ENCODE results near the gene RABGAP1L.
A peak's percentile ranks its signal among the peaks of the same experiment; 100 is the strongest.

RABGAP1L gene

GRCh38 chr1:174788981-174789380 is 629.7 kb downstream of the RABGAP1L start:
- Mint-ChIP-seq H3K27ac (ENCODE audit: low read depth) (no peak overlapping the region), H3K27me3 (no peaks in the 10 kb centered on the region), H3K36me3 (ENCODE audit: insufficient read depth) (no peaks in the 10 kb centered on the region), H3K9me3 (no peaks in the 10 kb centered on the region), H3K4me1 (peaks cover 16% of the 10 kb centered on the region), H3K4me3 (no peak overlapping the region)
- DNase-seq (ENCODE audit: low spot score in 2 of 2) (no peak), ATAC-seq (replicated peaks; ENCODE audit: extremely low read depth, poor library complexity, severe bottlenecking) (no peak)

- Mint-ChIP-seq H3K4me3 (no peak overlapping the region), H3K27ac (ENCODE audit: low read depth) (peak overlapping the region; percentile 84)
- no peak for ATAC-seq (replicated peaks; ENCODE audit: extremely low read depth, poor library complexity, severe bottlenecking)
Measured at GRCh38 chr1:174789399-174789798, 630.1 kb downstream of the RABGAP1L start.

GRCh38 chr1:174791863-174792262 is 632.5 kb downstream of the RABGAP1L start:
- peaks cover 2% of the 10 kb centered on the region for H3K36me3 Mint-ChIP-seq (ENCODE audit: insufficient read depth)
- no peaks in the 10 kb centered on the region for H3K9me3 Mint-ChIP-seq
- H3K27ac Mint-ChIP-seq (ENCODE audit: low read depth), result no peak overlapping the region
- H3K4me3 Mint-ChIP-seq, result no peak overlapping the region
- peaks cover 7% of the 10 kb centered on the region for H3K4me1 Mint-ChIP-seq
- no peak for DNase-seq (ENCODE audit: low spot score in 2 of 2)
- no peak for ATAC-seq (replicated peaks; ENCODE audit: extremely low read depth, poor library complexity, severe bottlenecking)
- no peaks in the 10 kb centered on the region for H3K27me3 Mint-ChIP-seq

More at GRCh38 chr1:174789399-174789798, 630.1 kb downstream of the RABGAP1L start:
- no peak for DNase-seq (ENCODE audit: low spot score in 2 of 2)
- H3K9me3 Mint-ChIP-seq, result no peaks in the 10 kb centered on the region
- peaks cover 2% of the 10 kb centered on the region for H3K36me3 Mint-ChIP-seq (ENCODE audit: insufficient read depth)
- H3K4me1 Mint-ChIP-seq, result peaks cover 16% of the 10 kb centered on the region
- H3K27me3 Mint-ChIP-seq, result no peaks in the 10 kb centered on the region

DNA sequence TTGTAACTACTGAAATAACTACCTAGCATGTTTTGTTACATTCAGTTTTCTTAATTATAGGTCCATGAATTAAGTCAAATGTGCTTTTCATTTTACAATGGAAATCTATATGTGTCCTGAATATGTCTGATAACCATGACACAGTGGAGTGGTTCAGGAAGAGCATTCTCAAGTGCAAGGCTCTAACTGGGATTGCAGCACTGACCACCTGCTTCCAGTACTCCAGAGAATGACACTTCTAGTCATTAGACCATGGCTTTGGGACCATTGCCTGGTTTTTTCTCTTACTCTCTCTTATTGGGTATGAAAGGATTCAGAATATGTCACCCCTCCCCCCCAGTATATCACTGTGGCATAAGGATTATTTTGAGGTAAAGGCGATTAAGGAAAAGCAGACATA is 635.5 kb downstream of the RABGAP1L start:
- DNase-seq (ENCODE audit: low spot score in 2 of 2), result no peak
- Mint-ChIP-seq H3K36me3 (ENCODE audit: insufficient read depth) (peaks cover 4% of the 10 kb centered on the region), H3K9me3 (no peaks in the 10 kb centered on the region), H3K27me3 (no peaks in the 10 kb centered on the region), H3K27ac (ENCODE audit: low read depth) (no peak overlapping the region), H3K4me1 (peaks cover 11% of the 10 kb centered on the region), H3K4me3 (no peak overlapping the region)
- no peak for ATAC-seq (replicated peaks; ENCODE audit: extremely low read depth, poor library complexity, severe bottlenecking)

- Mint-ChIP-seq H3K36me3 (ENCODE audit: insufficient read depth) (peaks cover 4% of the 10 kb centered on the region), H3K27me3 (no peaks in the 10 kb centered on the region), H3K9me3 (no peaks in the 10 kb centered on the region), H3K27ac (ENCODE audit: low read depth) (no peak overlapping the region), H3K4me3 (no peak overlapping the region), H3K4me1 (peaks cover 11% of the 10 kb centered on the region)
- ATAC-seq (replicated peaks; ENCODE audit: extremely low read depth, poor library complexity, severe bottlenecking) (no peak), DNase-seq (ENCODE audit: low spot score in 2 of 2) (no peak)
Measured at GRCh38 chr1:174795806-174796205, 636.5 kb downstream of the RABGAP1L start.

DNA sequence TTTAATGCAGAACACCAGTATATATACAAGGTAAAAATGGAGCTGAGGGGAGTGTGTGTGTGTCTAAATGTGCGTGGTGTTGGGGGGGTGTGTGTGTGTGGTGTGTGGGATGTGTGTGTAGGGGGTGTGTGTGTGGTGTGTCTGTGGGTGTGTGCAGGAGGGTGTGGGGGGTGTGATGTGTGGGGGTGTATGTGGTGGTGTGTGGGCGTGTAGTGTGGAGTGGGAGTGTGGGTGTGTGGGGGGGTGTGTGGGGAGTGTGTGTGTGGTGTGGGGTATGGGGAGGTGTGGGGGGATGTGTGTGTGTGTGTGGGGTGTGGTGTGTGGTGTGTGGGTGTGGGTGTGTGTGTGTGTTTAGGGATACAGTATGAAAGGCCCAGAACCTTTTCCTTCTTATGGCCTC is 638.1 kb downstream of the RABGAP1L start:
- ATAC-seq (replicated peaks; ENCODE audit: extremely low read depth, poor library complexity, severe bottlenecking) (no peak), DNase-seq (ENCODE audit: low spot score in 2 of 2) (no peak)
- peaks cover 6% of the 10 kb centered on the region for H3K36me3 Mint-ChIP-seq (ENCODE audit: insufficient read depth)
- H3K4me3 Mint-ChIP-seq, result no peak overlapping the region
- peaks cover 11% of the 10 kb centered on the region for H3K4me1 Mint-ChIP-seq
- H3K9me3 Mint-ChIP-seq, result no peaks in the 10 kb centered on the region
- no peaks in the 10 kb centered on the region for H3K27me3 Mint-ChIP-seq
- no peak overlapping the region for H3K27ac Mint-ChIP-seq (ENCODE audit: low read depth)

- no peaks in the 10 kb centered on the region for H3K27me3 Mint-ChIP-seq
- no peaks in the 10 kb centered on the region for H3K9me3 Mint-ChIP-seq
- no peak overlapping the region for H3K4me3 Mint-ChIP-seq
- H3K4me1 Mint-ChIP-seq, result peaks cover 11% of the 10 kb centered on the region
- DNase-seq (ENCODE audit: low spot score in 2 of 2) (no peak), ATAC-seq (replicated peaks; ENCODE audit: extremely low read depth, poor library complexity, severe bottlenecking) (no peak)
- peaks cover 6% of the 10 kb centered on the region for H3K36me3 Mint-ChIP-seq (ENCODE audit: insufficient read depth)
- H3K27ac Mint-ChIP-seq (ENCODE audit: low read depth), result no peak overlapping the region
Measured at GRCh38 chr1:174799136-174799479, 639.8 kb downstream of the RABGAP1L start.

GRCh38 chr1:174800216-174800851 is 641.0 kb downstream of the RABGAP1L start:
- no peaks in the 10 kb centered on the region for H3K27me3 Mint-ChIP-seq
- peaks cover 4% of the 10 kb centered on the region for H3K36me3 Mint-ChIP-seq (ENCODE audit: insufficient read depth)
- H3K27ac Mint-ChIP-seq (ENCODE audit: low read depth), result no peak overlapping the region
- H3K9me3 Mint-ChIP-seq, result no peaks in the 10 kb centered on the region
- peak; percentile 13 for ATAC-seq (replicated peaks; ENCODE audit: extremely low read depth, poor library complexity, severe bottlenecking)
- DNase-seq (ENCODE audit: low spot score in 2 of 2), result no peak
- H3K4me1 Mint-ChIP-seq, result peaks cover 11% of the 10 kb centered on the region
- H3K4me3 Mint-ChIP-seq, result no peak overlapping the region

DNA sequence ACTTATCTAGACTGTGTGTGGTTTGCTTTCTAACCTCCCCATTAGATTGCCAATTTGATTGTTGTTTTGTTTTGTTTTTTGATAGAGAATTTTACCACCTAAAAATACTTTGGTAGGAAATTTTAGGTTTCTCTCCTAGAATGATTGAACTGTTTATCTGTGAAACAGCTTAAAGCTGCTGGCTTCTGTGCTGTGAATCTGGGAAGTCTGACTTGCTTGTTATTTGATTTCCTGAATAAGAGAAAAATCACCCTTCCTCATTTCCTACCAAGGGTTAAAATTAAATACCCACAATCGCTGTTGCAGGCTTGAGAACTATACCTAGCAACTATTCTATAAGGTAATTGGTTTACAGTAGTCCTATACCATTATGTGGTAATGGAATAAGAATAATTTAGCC is 641.6 kb downstream of the RABGAP1L start:
- H3K27me3 Mint-ChIP-seq, result no peaks in the 10 kb centered on the region
- DNase-seq (ENCODE audit: low spot score in 2 of 2) (no peak), ATAC-seq (replicated peaks; ENCODE audit: extremely low read depth, poor library complexity, severe bottlenecking) (no peak)
- no peak overlapping the region for H3K4me3 Mint-ChIP-seq
- H3K4me1 Mint-ChIP-seq, result peaks cover 11% of the 10 kb centered on the region
- peaks cover 4% of the 10 kb centered on the region for H3K36me3 Mint-ChIP-seq (ENCODE audit: insufficient read depth)
- H3K27ac Mint-ChIP-seq (ENCODE audit: low read depth), result no peak overlapping the region
- no peaks in the 10 kb centered on the region for H3K9me3 Mint-ChIP-seq

DNA sequence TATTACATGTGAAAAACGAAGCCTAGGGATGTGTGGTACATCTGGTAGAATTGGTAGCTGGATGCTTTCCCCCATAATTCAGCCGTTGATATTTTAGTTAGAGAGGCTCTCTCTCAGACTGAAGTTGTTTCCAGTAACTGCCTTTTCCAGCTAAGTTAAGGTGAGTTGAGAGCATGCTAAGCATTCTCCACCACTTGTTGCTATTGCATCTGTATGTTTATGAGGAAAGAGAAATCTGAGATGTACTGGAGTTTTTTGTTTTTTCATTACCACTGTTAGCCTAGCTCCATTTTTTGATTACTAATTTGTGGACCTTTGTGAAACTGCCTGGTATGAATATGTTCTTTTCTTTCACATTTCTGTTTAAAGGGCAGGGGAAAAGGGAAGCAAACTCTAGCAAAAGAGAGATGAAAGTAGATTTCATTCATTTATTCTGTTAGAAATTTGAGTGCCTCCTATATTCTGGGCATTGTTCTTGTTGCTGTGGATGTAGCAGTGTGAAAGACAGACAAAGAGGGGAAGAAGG is 650.5 kb downstream of the RABGAP1L start:
- Mint-ChIP-seq H3K36me3 (ENCODE audit: insufficient read depth) (peaks cover 8% of the 10 kb centered on the region), H3K27ac (ENCODE audit: low read depth) (no peak overlapping the region), H3K4me3 (no peak overlapping the region), H3K9me3 (no peaks in the 10 kb centered on the region), H3K27me3 (no peaks in the 10 kb centered on the region), H3K4me1 (peaks cover 11% of the 10 kb centered on the region)
- DNase-seq (ENCODE audit: low spot score in 2 of 2) (no peak), ATAC-seq (replicated peaks; ENCODE audit: extremely low read depth, poor library complexity, severe bottlenecking) (no peak)

DNA sequence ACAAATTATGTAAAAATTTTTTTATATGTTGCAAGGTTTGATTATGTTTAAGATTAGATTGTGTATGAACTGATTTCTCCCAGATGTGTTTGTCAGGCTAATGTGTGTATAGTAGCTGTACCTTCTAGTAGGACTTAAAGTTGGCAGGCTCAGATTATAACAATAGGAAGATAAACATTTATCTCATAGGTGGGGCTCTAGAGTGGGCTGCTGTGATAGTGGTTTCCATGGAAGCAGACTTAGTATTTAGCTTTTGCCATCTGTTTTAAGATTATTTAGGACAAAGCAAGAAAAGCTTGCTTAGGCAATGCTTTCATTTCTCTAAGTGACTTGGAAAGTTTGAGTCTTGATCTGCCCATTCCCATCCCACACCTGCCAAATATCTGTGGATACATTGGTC is 652.7 kb downstream of the RABGAP1L start:
- DNase-seq (ENCODE audit: low spot score in 2 of 2) (no peak), ATAC-seq (replicated peaks; ENCODE audit: extremely low read depth, poor library complexity, severe bottlenecking) (no peak)
- H3K4me1 Mint-ChIP-seq, result peaks cover 15% of the 10 kb centered on the region
- H3K27ac Mint-ChIP-seq (ENCODE audit: low read depth), result peak overlapping the region; percentile 37
- H3K36me3 Mint-ChIP-seq (ENCODE audit: insufficient read depth), result peaks cover 8% of the 10 kb centered on the region
- H3K4me3 Mint-ChIP-seq, result no peak overlapping the region
- H3K9me3 Mint-ChIP-seq, result no peaks in the 10 kb centered on the region
- H3K27me3 Mint-ChIP-seq, result no peaks in the 10 kb centered on the region

DNA sequence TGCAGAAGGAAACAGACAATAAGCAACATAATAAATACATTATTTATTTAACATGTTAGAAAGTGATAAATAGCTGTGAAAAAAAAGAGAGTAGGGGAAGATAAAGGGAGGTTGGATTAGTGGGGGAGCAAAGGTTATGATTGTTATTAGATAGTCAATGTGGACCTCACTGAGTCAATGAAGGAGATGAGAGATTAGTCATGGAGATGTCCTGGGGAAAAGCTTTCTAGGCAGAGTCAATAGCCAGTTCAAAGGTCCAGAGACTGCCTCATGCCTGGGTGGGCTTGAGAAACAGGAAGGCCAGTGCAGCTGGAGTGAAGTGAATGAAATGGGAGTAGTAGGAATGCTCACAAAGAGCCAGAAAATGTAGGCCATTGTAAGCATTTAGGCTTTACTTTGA is 653.3 kb downstream of the RABGAP1L start:
- peaks cover 8% of the 10 kb centered on the region for H3K36me3 Mint-ChIP-seq (ENCODE audit: insufficient read depth)
- H3K9me3 Mint-ChIP-seq, result no peaks in the 10 kb centered on the region
- H3K27me3 Mint-ChIP-seq, result no peaks in the 10 kb centered on the region
- DNase-seq (ENCODE audit: low spot score in 2 of 2) (no peak), ATAC-seq (replicated peaks; ENCODE audit: extremely low read depth, poor library complexity, severe bottlenecking) (no peak)
- no peak overlapping the region for H3K4me3 Mint-ChIP-seq
- H3K27ac Mint-ChIP-seq (ENCODE audit: low read depth), result peak overlapping the region; percentile 37
- H3K4me1 Mint-ChIP-seq, result peaks cover 21% of the 10 kb centered on the region

- Mint-ChIP-seq H3K36me3 (ENCODE audit: insufficient read depth) (peaks cover 8% of the 10 kb centered on the region), H3K27me3 (no peaks in the 10 kb centered on the region), H3K27ac (ENCODE audit: low read depth) (no peak overlapping the region), H3K9me3 (no peaks in the 10 kb centered on the region), H3K4me1 (peaks cover 34% of the 10 kb centered on the region), H3K4me3 (no peak overlapping the region)
- ATAC-seq (replicated peaks; ENCODE audit: extremely low read depth, poor library complexity, severe bottlenecking) (peak; percentile 60), DNase-seq (ENCODE audit: low spot score in 2 of 2) (no peak)
Measured at GRCh38 chr1:174815036-174815435, 655.7 kb downstream of the RABGAP1L start.

All from central memory CD8-positive, alpha-beta T cell (primary cell).